Cardiac fibroblast (primary cell): ENCODE measurements around the gene DNASE1L2.

Source experiments
- DNase-seq, 2 donors: peaks; one replicate each; pipeline versions ENCODE4 v3.0.0 to v3.0.0-alpha.2; 2010; ENCODE audit warnings: low read depth in 2 of 2
- H3K4me3 ChIP-seq, 2 donors: replicated peaks in 1 of 2; 1 replicate in 1 of 2; 2 replicates in 1 of 2; pipeline ENCODE4 v1.5.1; 2011; ENCODE audit warnings: low read depth in 2 of 2, low read length in 2 of 2, mild to moderate bottlenecking in 2 of 2, moderate library complexity in 1 of 2
- CTCF ChIP-seq: IDR thresholded peaks from one replicate; pipeline ENCODE4 v1.5.1; 2011; ENCODE audit warnings: low read depth, mild to moderate bottlenecking, low read length, inconsistent platforms

Gene DNASE1L2

DNA sequence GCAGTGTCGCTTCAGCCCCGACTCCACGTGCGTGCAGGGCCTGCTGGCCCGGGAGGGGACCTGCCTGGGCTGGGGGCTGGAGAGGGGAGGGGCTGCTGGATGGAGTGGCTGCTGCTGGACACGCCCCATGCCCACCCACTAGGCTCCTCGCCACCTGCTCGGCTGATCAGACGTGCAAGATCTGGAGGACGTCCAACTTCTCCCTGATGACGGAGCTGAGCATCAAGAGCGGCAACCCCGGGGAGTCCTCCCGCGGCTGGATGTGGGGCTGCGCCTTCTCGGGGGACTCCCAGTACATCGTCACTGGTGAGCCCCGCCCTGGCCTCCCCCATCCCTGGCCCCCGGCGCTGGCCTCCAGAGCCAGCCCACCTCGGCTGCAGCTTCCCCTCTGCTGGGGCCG is 27.9 kb upstream of the DNASE1L2 start:
- no peak for DNase-seq
- no peak overlapping the region for H3K4me3 ChIP-seq
- TF ChIP-seq CTCF = no peak

GRCh38 chr16:2208772-2209171 is 27.5 kb upstream of the DNASE1L2 start:
- TF ChIP-seq CTCF = no peak

GRCh38 chr16:2209258-2210008 is 26.8 kb upstream of the DNASE1L2 start:
- DNase-seq = no peak
- H3K4me3 ChIP-seq = no peak overlapping the region
- TF ChIP-seq CTCF = no peak

More at GRCh38 chr16:2208772-2209171, 27.5 kb upstream of the DNASE1L2 start:
- no peak for DNase-seq
- no peak overlapping the region for H3K4me3 ChIP-seq

DNA sequence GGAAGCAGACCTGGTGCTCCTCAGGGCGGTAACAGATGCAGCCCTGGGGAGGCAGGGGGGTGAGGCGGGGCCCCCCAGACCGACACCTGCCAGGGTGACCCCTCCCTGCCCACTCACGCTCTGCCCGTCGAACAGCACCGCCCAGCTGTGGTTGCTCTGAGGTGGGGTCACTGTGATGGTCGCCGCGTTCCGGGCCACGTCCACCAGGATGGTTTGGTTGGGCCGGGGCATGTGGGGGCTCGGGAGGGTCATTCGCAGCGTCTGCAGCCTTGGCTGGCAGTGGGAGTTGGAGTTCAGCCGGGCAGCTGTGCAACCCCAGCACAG is 26.3 kb upstream of the DNASE1L2 start:
- TF ChIP-seq CTCF = no peak
- no peak for DNase-seq
- H3K4me3 ChIP-seq = no peak overlapping the region

GRCh38 chr16:2210386-2211365 is 25.6 kb upstream of the DNASE1L2 start, which contains the start of gene BRICD5:
Gene BRICD5 (minus strand): TSS chr16:2210863. CDS start chr16:2210833, 30 bp downstream.
- no peak within 1 kb of the TSS for H3K4me3 ChIP-seq
- DNase-seq = no peak
- TF ChIP-seq CTCF = no peak

- TF ChIP-seq CTCF = no peak
- H3K4me3 ChIP-seq = no peak overlapping the region
- no peak for DNase-seq
Observed at GRCh38 chr16:2211923-2212347, 24.3 kb upstream of the DNASE1L2 start.
